HG02759 (cell line): ENCODE results near the gene KRT10.
A peak's percentile ranks its signal among the peaks of the same experiment; 100 is the strongest.
"Not testable (repeated sequence)": the region's sequence is repeated elsewhere in the genome, so short reads cannot be mapped to it uniquely, and the experiment has no call there.

Source experiments
- ATAC-seq: cut with Tn5 transposase; IDR thresholded peaks from one replicate; pipeline ENCODE4 v1.9.1; 2021; ENCODE audit warnings: mild to moderate bottlenecking, moderate library complexity; ENCODE audit not compliant: unreplicated experiment

KRT10 gene

GRCh38 chr17:40833882-40834281 is 11.5 kb upstream of the KRT10 start:
- no peak for ATAC-seq

DNA sequence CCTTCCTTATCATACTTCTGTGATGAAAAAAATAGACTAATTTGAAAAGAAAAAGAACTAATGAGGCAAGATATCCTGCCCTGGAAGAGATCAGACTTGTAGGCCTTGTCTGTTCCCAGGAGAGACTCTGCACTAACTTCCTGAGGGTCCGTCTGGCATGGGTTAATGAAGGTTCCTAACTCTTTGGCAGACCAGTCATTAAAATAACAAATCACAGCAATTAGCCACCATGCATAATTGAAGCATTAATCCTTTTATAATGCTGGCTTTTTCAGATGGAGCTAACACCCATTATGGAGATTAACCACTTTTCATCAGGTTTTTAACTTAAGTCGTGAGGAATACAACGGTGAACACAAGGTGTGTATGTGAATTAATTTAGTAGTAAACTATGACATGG is 10.4 kb upstream of the KRT10 start:
- ATAC-seq, result no peak

DNA sequence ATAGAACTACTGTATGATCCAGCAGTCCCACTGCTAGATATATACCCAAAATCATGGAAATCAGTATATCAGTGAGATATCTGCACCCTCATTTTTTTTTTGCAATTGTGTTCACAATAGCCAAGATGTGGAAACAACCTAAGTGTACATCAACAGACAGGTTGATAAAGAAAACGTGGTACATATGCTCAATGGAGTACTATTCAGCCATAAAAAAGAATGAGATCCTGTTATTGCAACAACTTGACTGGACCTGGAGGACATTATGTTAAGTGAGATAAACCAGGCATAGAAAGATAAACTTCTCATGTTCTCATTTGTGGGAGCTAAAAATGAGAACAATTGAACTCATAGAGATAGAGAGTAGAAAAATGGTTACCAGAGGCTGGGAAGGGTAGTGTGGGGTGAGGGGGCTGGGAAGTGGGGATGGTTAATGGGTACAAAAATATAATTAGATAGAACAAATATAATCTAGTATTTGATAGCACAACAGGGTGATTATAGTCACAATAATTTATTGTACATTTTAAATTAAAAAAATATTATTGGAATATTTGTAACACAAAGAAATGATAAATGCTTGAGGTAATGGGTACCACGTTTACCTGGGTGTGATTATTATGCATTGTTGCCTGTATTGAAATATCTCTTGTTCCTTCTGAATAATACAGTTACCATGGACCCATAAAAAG is 7.8 kb upstream of the KRT10 start:
- ATAC-seq, result no peak

- ATAC-seq, result no peak
Measured at GRCh38 chr17:40828454-40829044, 6.1 kb upstream of the KRT10 start.

DNA sequence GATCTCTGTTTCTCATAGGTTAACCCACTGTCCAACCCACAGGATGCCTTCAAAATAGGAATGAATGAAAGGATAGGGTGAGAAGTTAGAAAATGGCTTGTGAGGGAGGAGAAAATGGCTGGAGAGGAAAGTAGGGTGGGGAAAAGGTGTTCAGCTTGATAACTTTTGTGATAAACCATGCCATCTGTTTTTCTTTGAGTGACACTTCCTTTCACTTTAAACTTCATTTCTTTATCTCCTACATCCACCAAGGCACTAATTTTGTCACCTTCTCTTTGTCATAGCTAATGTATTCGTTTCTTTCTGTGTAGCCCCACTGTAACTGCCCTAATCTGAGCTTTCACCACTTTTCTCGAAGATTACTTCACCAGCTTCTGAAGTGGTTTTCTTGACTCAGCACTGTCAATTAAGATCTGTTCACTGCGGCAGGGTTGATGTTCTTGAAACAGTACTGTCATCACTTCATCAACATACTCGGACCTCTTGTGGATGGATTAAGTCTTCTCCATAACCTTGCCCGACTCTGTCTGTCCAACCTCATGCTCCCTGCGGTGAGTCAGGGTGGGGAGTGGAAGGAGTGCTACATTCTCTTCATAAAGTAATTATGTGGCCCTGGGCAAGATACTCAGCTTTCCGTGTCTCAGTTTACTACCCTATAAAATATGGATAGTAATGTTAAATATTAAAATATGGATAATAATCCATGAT is 5.5 kb upstream of the KRT10 start:
- ATAC-seq, result no peak

DNA sequence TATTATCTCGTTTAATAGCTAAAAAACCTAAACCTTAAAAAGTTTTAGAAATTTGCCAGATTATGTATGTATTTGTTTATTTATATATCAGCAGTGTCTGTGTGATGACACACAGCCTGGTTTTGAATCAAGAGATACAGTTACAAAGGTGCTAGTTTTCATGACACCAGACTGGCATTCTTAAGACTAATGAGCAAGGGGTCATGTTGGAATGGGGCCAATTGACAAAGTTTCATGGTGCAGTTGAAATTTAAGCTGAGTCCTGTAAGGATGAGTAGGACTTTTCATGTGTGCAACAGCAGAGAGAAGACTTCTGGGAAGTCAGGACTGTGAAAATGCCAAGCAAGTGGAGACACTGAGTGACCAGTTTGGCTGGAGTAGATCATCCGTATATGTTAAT is 3.2 kb upstream of the KRT10 start:
- no peak for ATAC-seq

GRCh38 chr17:40824015-40824832 is 1.8 kb upstream of the KRT10 start:
- ATAC-seq, result no peak

- ATAC-seq, result no peak
Measured at GRCh38 chr17:40821536-40821935, 878 bp downstream of the KRT10 start.

- no peak for ATAC-seq
Measured at GRCh38 chr17:40820228-40820838, 2.1 kb downstream of the KRT10 start.

DNA sequence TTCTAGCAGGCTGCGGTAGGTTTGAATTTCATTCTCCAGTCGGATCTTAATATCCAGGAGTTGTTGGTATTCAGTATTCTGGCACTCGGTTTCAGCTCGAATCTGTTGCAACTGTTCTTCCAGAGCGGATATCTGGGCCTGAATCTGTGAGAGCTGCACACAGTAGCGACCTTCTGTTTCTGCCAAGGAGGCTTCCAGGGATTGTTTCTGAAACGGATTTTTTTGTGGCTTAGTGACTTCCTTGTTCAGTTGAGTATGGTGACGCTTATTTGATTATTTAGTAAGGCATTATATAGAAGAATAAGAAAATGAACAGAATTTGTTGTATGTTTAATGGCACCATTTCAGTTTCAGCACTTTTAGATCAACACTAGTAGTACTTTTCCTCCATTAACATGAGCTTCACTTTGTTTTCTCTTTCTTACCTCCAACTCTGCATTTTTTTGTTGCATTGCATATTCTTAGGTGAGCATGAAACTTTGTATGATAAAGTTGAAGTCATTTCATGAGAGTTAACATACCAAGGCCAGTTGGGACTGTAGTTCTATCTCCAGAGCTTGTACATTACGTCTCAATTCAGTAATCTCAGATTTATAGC is 2.8 kb downstream of the KRT10 start:
- ATAC-seq, result no peak

- peak; percentile 91 for ATAC-seq
Measured at GRCh38 chr17:40818733-40819527, 3.5 kb downstream of the KRT10 start.

DNA sequence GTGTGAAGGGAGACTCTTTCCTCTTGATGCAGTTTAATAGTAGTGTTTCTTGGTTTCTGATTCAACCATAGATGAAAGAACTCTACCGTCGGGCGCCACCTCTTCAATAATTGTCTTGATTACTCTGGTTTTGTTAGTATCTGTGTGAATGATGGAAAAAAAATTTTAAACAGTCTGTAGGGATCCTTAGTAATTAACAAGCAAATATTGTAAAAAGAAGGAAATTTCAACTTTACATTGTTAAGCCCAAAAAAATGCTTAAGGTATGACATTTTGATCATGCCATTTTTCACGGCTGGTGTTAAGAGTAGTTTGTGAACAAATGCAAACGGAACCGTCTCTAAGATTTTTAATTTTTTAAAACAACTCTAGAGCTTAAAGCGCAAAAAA is 4.1 kb downstream of the KRT10 start:
- no peak for ATAC-seq

GRCh38 chr17:40817103-40817682 is 5.2 kb downstream of the KRT10 start:
- ATAC-seq, result no peak

- ATAC-seq, result no peak
Measured at GRCh38 chr17:40816569-40816968, 5.8 kb downstream of the KRT10 start.

GRCh38 chr17:40815381-40815780 is 7.0 kb downstream of the KRT10 start:
- no peak for ATAC-seq

- ATAC-seq, result not testable (repeated sequence)
Measured at GRCh38 chr17:40814657-40815056, 7.8 kb downstream of the KRT10 start.

- ATAC-seq, result no peak
Measured at GRCh38 chr17:40813804-40814203, 8.6 kb downstream of the KRT10 start.

- no peak for ATAC-seq
Measured at GRCh38 chr17:40812639-40813038, 9.8 kb downstream of the KRT10 start.

DNA sequence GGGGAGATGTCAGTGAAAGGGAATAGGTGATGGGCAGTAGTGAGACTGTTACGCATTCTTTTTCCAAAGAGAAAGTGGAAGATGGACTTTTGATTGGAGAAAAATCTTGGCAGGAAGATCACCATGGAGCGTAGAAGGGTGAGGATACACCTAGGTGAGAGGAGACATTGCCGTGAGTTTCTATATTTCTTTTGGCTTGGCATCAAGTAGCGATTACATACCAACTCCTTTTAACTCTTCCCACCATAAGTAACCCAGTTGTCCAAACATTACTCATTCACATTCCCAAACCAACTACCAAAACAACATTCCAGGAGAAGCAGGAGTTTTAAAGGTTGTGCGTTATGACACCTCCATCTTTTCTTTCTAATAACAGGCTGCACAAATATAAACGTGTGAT is 11.9 kb downstream of the KRT10 start:
- no peak for ATAC-seq
